Thyroid gland (tissue), 4 donors: ENCODE measurements around the gene DHX58.

Experiments
- CTCF ChIP-seq, 6 experiments: fragments of 200-600 bp in 3 of 6; fragments of 450-650 bp in 3 of 6; sonication (generic) in 3 of 6; IDR thresholded peaks; one replicate each; pipeline ENCODE4 v1.5.1; 2016 to 2019; ENCODE audit warnings: antibody characterized with exemption in 6 of 6, mild to moderate bottlenecking in 2 of 6, inconsistent platforms in 1 of 6, moderate library complexity in 1 of 6
- POLR2A ChIP-seq, 2 donors: fragments of 450-650 bp; IDR thresholded peaks; one replicate each; pipeline ENCODE4 v1.6.1; 2017; ENCODE audit warnings: antibody characterized with exemption in 2 of 2, mild to moderate bottlenecking in 2 of 2, moderate library complexity in 1 of 2

GRCh38 chr17:42110301-42111264, 1.9 kb downstream of the DHX58 start:
- TF ChIP-seq POLR2A (IDR thresholded peaks at IDR 0.05) (no peak), CTCF (IDR thresholded peaks at IDR 0.05) (no peak)
